Loucy (cell line): Measurements from ENCODE around the gene CRTAC1.

ENCODE experiments used
- H2AFZ ChIP-seq: fragments of 200-600 bp; sonication (generic); 2 replicates; pipeline ENCODE4 v1.6.0; 2016; ENCODE audit warnings: antibody characterized with exemption, mild to moderate bottlenecking, low read length, moderate library complexity
- H3F3A ChIP-seq: fragments of 200-600 bp; 2 replicates; pipeline ENCODE4 v1.6.0; 2016; ENCODE audit warnings: antibody characterized with exemption, low read depth, mild to moderate bottlenecking
- H3K27me3 ChIP-seq: fragments of 200-600 bp; sonication (generic); 2 replicates; pipeline ENCODE4 v1.6.1; 2014; ENCODE audit warnings: low read length, mild to moderate bottlenecking; ENCODE audit not compliant: insufficient read depth, poor library complexity, severe bottlenecking
- H3K36me3 ChIP-seq: fragments of 200-600 bp; sonication (generic); 2 replicates; pipeline ENCODE4 v1.6.1; 2016; ENCODE audit warnings: low read length; ENCODE audit not compliant: insufficient read depth
- H3K4me1 ChIP-seq: fragments of 200-600 bp; sonication (generic); 2 replicates; pipeline ENCODE4 v1.5.1; 2014; ENCODE audit warnings: low read length, mild to moderate bottlenecking; ENCODE audit not compliant: insufficient read depth, poor library complexity, severe bottlenecking
- H3K4me2 ChIP-seq: fragments of 200-600 bp; sonication (generic); 2 replicates; pipeline ENCODE4 v1.6.0; 2014; ENCODE audit warnings: antibody characterized with exemption, low read length, low read depth, mild to moderate bottlenecking; ENCODE audit not compliant: poor library complexity, severe bottlenecking
- H3K4me3 ChIP-seq: fragments of 200-600 bp; sonication (generic); 2 replicates; pipeline ENCODE4 v1.5.1; 2014; ENCODE audit warnings: low read length, mild to moderate bottlenecking, mixed read lengths; ENCODE audit not compliant: poor library complexity, severe bottlenecking
- H3K79me2 ChIP-seq: fragments of 200-600 bp; sonication (generic); 2 replicates; pipeline ENCODE4 v1.6.1; 2014; ENCODE audit warnings: low read length; ENCODE audit not compliant: insufficient read depth
- H3K9ac ChIP-seq: fragments of 200-600 bp; sonication (generic); 2 replicates; pipeline ENCODE4 v1.6.0; 2014; ENCODE audit warnings: mild to moderate bottlenecking, low read depth, low read length, moderate library complexity; ENCODE audit not compliant: poor library complexity, severe bottlenecking
- H3K9me2 ChIP-seq: fragments of 200-600 bp; sonication (generic); replicated peaks from 2 replicates; pipeline ENCODE4 v1.6.1; 2016; ENCODE audit warnings: low read depth, low read length, mixed read lengths
- H3K9me3 ChIP-seq: fragments of 200-600 bp; sonication (generic); 2 replicates; pipeline ENCODE4 v1.6.1; 2014; ENCODE audit warnings: mild to moderate bottlenecking, antibody characterized with exemption, low read length, low read depth; ENCODE audit not compliant: insufficient read depth
- H4K20me1 ChIP-seq: fragments of 200-600 bp; sonication (generic); 2 replicates; pipeline ENCODE4 v1.6.0; 2014; ENCODE audit warnings: antibody characterized with exemption, low read length, mild to moderate bottlenecking; ENCODE audit not compliant: insufficient read depth, poor library complexity, severe bottlenecking
- CTCF ChIP-seq: fragments of 200-600 bp; sonication (generic); conservative IDR thresholded peaks from 2 replicates; pipeline ENCODE4 v1.5.1; 2014; ENCODE audit warnings: mild to moderate bottlenecking, antibody characterized with exemption, low read length
- EZH2phosphoT487 ChIP-seq: fragments of 200-600 bp; IDR thresholded peaks from 2 replicates; pipeline ENCODE4 v1.6.1; 2018; ENCODE audit warnings: antibody characterized with exemption, mild to moderate bottlenecking, moderate library complexity, borderline replicate concordance

CRTAC1 gene

GRCh38 chr10:97939446-97939990 is 90.9 kb downstream of the CRTAC1 start:
- H3K4me1 ChIP-seq: no peaks in the 10 kb centered on the region
- no peak overlapping the region for H2AFZ ChIP-seq
- H3K4me3 ChIP-seq: no peak overlapping the region
- no peaks in the 10 kb centered on the region for H3K36me3 ChIP-seq
- no peak overlapping the region for H3K9ac ChIP-seq
- H3F3A ChIP-seq: no peaks in the 10 kb centered on the region
- no peaks in the 10 kb centered on the region for H3K79me2 ChIP-seq
- no peak overlapping the region for H3K4me2 ChIP-seq
- H3K27me3 ChIP-seq: no peaks in the 10 kb centered on the region
- H3K9me3 ChIP-seq: no peaks in the 10 kb centered on the region
- no peaks in the 10 kb centered on the region for H3K9me2 ChIP-seq
- no peak for TF ChIP-seq EZH2phosphoT487
- no peak for TF ChIP-seq CTCF
- no peaks in the 10 kb centered on the region for H4K20me1 ChIP-seq

- Histone ChIP-seq H3F3A (no peaks in the 10 kb centered on the region), H3K4me3 (no peak overlapping the region), H3K4me2 (no peak overlapping the region), H2AFZ (no peak overlapping the region), H3K9me2 (no peaks in the 10 kb centered on the region), H3K9me3 (no peaks in the 10 kb centered on the region), H3K27me3 (no peaks in the 10 kb centered on the region), H3K9ac (no peak overlapping the region), H4K20me1 (no peaks in the 10 kb centered on the region), H3K4me1 (no peaks in the 10 kb centered on the region), H3K79me2 (no peaks in the 10 kb centered on the region), H3K36me3 (no peaks in the 10 kb centered on the region)
- TF ChIP-seq CTCF: no peak
These were observed 92.5 kb downstream of the CRTAC1 start for GRCh38 chr10:97937928-97938327.

- Histone ChIP-seq H3K9me3 (no peaks in the 10 kb centered on the region), H3K36me3 (no peaks in the 10 kb centered on the region), H2AFZ (no peak overlapping the region), H3F3A (no peaks in the 10 kb centered on the region), H3K4me2 (no peak overlapping the region), H3K9me2 (no peaks in the 10 kb centered on the region), H3K4me1 (no peaks in the 10 kb centered on the region), H3K79me2 (no peaks in the 10 kb centered on the region), H3K27me3 (no peaks in the 10 kb centered on the region), H3K9ac (no peak overlapping the region), H4K20me1 (no peaks in the 10 kb centered on the region), H3K4me3 (no peak overlapping the region)
- TF ChIP-seq EZH2phosphoT487 (no peak), CTCF (no peak)
These were observed 93.4 kb downstream of the CRTAC1 start for GRCh38 chr10:97937054-97937453.
